ENCODE data around the gene APCDD1L.

- TF ChIP-seq, protein P1, sequence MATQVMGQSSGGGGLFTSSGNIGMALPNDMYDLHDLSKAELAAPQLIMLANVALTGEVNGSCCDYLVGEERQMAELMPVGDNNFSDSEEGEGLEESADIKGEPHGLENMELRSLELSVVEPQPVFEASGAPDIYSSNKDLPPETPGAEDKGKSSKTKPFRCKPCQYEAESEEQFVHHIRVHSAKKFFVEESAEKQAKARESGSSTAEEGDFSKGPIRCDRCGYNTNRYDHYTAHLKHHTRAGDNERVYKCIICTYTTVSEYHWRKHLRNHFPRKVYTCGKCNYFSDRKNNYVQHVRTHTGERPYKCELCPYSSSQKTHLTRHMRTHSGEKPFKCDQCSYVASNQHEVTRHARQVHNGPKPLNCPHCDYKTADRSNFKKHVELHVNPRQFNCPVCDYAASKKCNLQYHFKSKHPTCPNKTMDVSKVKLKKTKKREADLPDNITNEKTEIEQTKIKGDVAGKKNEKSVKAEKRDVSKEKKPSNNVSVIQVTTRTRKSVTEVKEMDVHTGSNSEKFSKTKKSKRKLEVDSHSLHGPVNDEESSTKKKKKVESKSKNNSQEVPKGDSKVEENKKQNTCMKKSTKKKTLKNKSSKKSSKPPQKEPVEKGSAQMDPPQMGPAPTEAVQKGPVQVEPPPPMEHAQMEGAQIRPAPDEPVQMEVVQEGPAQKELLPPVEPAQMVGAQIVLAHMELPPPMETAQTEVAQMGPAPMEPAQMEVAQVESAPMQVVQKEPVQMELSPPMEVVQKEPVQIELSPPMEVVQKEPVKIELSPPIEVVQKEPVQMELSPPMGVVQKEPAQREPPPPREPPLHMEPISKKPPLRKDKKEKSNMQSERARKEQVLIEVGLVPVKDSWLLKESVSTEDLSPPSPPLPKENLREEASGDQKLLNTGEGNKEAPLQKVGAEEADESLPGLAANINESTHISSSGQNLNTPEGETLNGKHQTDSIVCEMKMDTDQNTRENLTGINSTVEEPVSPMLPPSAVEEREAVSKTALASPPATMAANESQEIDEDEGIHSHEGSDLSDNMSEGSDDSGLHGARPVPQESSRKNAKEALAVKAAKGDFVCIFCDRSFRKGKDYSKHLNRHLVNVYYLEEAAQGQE (IDR thresholded peaks at IDR 0.05): no peak
- TF ChIP-seq, protein P2, sequence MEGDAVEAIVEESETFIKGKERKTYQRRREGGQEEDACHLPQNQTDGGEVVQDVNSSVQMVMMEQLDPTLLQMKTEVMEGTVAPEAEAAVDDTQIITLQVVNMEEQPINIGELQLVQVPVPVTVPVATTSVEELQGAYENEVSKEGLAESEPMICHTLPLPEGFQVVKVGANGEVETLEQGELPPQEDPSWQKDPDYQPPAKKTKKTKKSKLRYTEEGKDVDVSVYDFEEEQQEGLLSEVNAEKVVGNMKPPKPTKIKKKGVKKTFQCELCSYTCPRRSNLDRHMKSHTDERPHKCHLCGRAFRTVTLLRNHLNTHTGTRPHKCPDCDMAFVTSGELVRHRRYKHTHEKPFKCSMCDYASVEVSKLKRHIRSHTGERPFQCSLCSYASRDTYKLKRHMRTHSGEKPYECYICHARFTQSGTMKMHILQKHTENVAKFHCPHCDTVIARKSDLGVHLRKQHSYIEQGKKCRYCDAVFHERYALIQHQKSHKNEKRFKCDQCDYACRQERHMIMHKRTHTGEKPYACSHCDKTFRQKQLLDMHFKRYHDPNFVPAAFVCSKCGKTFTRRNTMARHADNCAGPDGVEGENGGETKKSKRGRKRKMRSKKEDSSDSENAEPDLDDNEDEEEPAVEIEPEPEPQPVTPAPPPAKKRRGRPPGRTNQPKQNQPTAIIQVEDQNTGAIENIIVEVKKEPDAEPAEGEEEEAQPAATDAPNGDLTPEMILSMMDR (IDR thresholded peaks at IDR 0.05; ENCODE audit: low read depth, low read length, missing input control): peak; percentile 72
- TF ChIP-seq ATF3 (IDR thresholded peaks at IDR 0.05) (no peak), JUND (IDR thresholded peaks at IDR 0.05) (no peak), RAD21 (IDR thresholded peaks at IDR 0.05) (peak; percentile 90 to 92), EGR1 (IDR thresholded peaks at IDR 0.05; ENCODE audit: low read depth in 2 of 2) (no peak), SP1 (IDR thresholded peaks at IDR 0.05) (no peak)
- TF ChIP-seq, protein P3, sequence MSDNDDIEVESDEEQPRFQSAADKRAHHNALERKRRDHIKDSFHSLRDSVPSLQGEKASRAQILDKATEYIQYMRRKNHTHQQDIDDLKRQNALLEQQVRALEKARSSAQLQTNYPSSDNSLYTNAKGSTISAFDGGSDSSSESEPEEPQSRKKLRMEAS (IDR thresholded peaks at IDR 0.05): no peak
These were observed 67.4 kb downstream of the APCDD1L start for GRCh38 chr20:58447511-58448391.
